Testis (tissue), 2 donors: Measurements from ENCODE around the gene LRRC41.

Experiments used
- POLR2A ChIP-seq: fragments of 450-650 bp; IDR thresholded peaks from one replicate; pipeline ENCODE4 v1.6.1; 2017; ENCODE audit warnings: antibody characterized with exemption, mild to moderate bottlenecking, moderate library complexity
- TF ChIP-seq, protein P1 (sequence below), 3 experiments: fragments of 450-650 bp in 2 of 3; fragments of 200-600 bp in 1 of 3; sonication (generic) in 1 of 3; IDR thresholded peaks; one replicate each; pipeline ENCODE4 v1.5.1; 2016 to 2019; ENCODE audit warnings: antibody characterized with exemption in 3 of 3, mild to moderate bottlenecking in 2 of 3, moderate library complexity in 1 of 3

DNA sequence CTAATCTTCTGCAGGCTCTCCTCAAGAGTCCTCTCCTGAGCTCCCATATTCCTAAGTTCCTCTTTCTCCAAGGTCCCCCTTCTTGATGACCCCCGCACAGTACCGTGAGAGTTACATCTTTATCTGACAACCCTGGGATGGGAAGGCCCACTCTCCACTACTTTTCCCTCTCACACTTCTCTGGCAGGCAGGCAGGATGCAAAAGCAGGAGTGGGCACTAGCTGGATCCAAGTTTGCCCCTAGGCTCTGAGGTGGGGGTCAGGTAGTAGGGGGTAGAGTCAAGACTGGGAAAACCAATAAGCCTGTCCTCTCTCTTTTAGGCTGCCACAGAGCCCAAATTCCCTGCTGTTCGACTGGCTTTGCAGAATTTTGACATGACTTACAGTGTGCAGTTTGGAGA lies 41.1 kb upstream of the LRRC41 start:
- TF ChIP-seq, protein P1, sequence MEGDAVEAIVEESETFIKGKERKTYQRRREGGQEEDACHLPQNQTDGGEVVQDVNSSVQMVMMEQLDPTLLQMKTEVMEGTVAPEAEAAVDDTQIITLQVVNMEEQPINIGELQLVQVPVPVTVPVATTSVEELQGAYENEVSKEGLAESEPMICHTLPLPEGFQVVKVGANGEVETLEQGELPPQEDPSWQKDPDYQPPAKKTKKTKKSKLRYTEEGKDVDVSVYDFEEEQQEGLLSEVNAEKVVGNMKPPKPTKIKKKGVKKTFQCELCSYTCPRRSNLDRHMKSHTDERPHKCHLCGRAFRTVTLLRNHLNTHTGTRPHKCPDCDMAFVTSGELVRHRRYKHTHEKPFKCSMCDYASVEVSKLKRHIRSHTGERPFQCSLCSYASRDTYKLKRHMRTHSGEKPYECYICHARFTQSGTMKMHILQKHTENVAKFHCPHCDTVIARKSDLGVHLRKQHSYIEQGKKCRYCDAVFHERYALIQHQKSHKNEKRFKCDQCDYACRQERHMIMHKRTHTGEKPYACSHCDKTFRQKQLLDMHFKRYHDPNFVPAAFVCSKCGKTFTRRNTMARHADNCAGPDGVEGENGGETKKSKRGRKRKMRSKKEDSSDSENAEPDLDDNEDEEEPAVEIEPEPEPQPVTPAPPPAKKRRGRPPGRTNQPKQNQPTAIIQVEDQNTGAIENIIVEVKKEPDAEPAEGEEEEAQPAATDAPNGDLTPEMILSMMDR (IDR thresholded peaks at IDR 0.05) = no peak
- no peak for TF ChIP-seq POLR2A
